PC-3 (cell line): ENCODE results near the gene FRMPD4. TPM values are rescaled to one million over a fixed set of nuclear protein-coding genes. Genes with fewer than 3 reads are reported as not detected.

Source experiments
- ATAC-seq: fragments of 200-7000 bp; cut with Tn5 transposase; 2 replicates; pipeline ENCODE4 v1.9.1; 2020; ENCODE audit warnings: mild to moderate bottlenecking, moderate library complexity
- BruUV-seq: library from RNA; stranded (reverse); fragments of 400-500 nt; replicated peaks from 2 replicates; lab custom pipeline; 2021; lab: Mats Ljungman, UMichigan
- CTCF ChIA-PET: fragments of 300-600 bp; sonication (Branson Sonifier 250); formaldehyde crosslinking; loops from one replicate; lab custom pipeline; 2022; ENCODE audit warnings: antibody characterized with exemption; lab: Charles Lee
- POLR2A ChIA-PET: fragments of 300-600 bp; sonication (Branson Sonifier 250); formaldehyde crosslinking; loops from one replicate; lab custom pipeline; 2022; ENCODE audit warnings: antibody characterized with exemption; ENCODE audit not compliant: unreplicated experiment; lab: Charles Lee
- DNase-seq: peaks from one replicate; pipeline ENCODE4 v3.0.0-alpha.2; 2015
- H2AFZ ChIP-seq: fragments of 300-600 bp; sonication (generic); 2 replicates; pipeline ENCODE4 v1.6.0; 2016; ENCODE audit warnings: antibody characterized with exemption, low read length
- H3F3A ChIP-seq: fragments of 300-600 bp; sonication (generic); one replicate; pipeline ENCODE4 v1.6.0; 2017; ENCODE audit warnings: antibody characterized with exemption, low read length, control low read depth, mild to moderate bottlenecking; ENCODE audit not compliant: unreplicated experiment
- H3K27ac ChIP-seq: fragments of 300-600 bp; sonication (generic); 2 replicates; pipeline ENCODE4 v1.5.1; 2016; ENCODE audit warnings: mild to moderate bottlenecking, low read length
- H3K27me3 ChIP-seq: fragments of 300-600 bp; sonication (generic); 2 replicates; pipeline ENCODE4 v1.6.1; 2016; ENCODE audit warnings: low read length, mixed read lengths
- H3K36me3 ChIP-seq: fragments of 300-600 bp; sonication (generic); 2 replicates; pipeline ENCODE4 v1.6.1; 2016; ENCODE audit warnings: low read depth, mixed run types, low read length, mixed read lengths
- H3K4me1 ChIP-seq: fragments of 300-600 bp; sonication (generic); 2 replicates; pipeline ENCODE4 v1.5.1; 2016; ENCODE audit warnings: low read length; ENCODE audit not compliant: insufficient read depth
- H3K4me2 ChIP-seq: fragments of 300-600 bp; sonication (generic); 2 replicates; pipeline ENCODE4 v1.6.0; 2016; ENCODE audit warnings: low read length
- H3K4me3 ChIP-seq: fragments of 300-600 bp; sonication (generic); 2 replicates; pipeline ENCODE4 v1.5.1; 2016; ENCODE audit warnings: mild to moderate bottlenecking, low read length, mixed read lengths
- H3K79me2 ChIP-seq: fragments of 300-600 bp; sonication (generic); 2 replicates; pipeline ENCODE4 v1.6.1; 2017; ENCODE audit warnings: low read length, mixed read lengths
- H3K9ac ChIP-seq: fragments of 300-600 bp; sonication (generic); 2 replicates; pipeline ENCODE4 v1.6.0; 2016; ENCODE audit warnings: mild to moderate bottlenecking, low read length
- H3K9me2 ChIP-seq: fragments of 300-600 bp; sonication (generic); replicated peaks from 2 replicates; pipeline ENCODE4 v1.6.1; 2016; ENCODE audit warnings: mixed run types, low read length, mixed read lengths
- H3K9me3 ChIP-seq: fragments of 300-600 bp; sonication (generic); 2 replicates; pipeline ENCODE4 v1.6.1; 2016; ENCODE audit warnings: low read length, mixed read lengths
- H4K20me1 ChIP-seq: fragments of 300-600 bp; sonication (generic); 2 replicates; pipeline ENCODE4 v1.6.1; 2016; ENCODE audit warnings: low read length, mixed read lengths
- CTCF ChIP-seq: fragments of 300-600 bp; sonication (generic); conservative IDR thresholded peaks from 2 replicates; pipeline ENCODE4 v1.5.1; 2017; ENCODE audit warnings: antibody characterized with exemption, low read depth, mild to moderate bottlenecking, low read length
- EZH2 ChIP-seq: fragments of 300-600 bp; sonication (generic); IDR thresholded peaks from one replicate; pipeline ENCODE4 v1.6.1; 2017; ENCODE audit warnings: antibody characterized with exemption, mild to moderate bottlenecking, low read length; ENCODE audit not compliant: unreplicated experiment
- EZH2phosphoT487 ChIP-seq: fragments of 300-600 bp; sonication (generic); IDR thresholded peaks from 2 replicates; pipeline ENCODE4 v1.6.1; 2018; ENCODE audit warnings: mild to moderate bottlenecking, antibody characterized with exemption, low read length, borderline replicate concordance
- intact Hi-C: fragments of 100-400 bp; cut with micrococcal nuclease; formaldehyde crosslinking; loops from 2 replicates; pipeline ENCODE4 v1.9.0; 2023
- total RNA-seq: library from RNA; depleted of rRNA; stranded (reverse); fragments of >200 nt; gene quantifications from 2 replicates; pipeline ENCODE4 v1.2.3, GENCODE V29; 2014

Gene FRMPD4
- total RNA-seq, 1 experiment from 2014 or later: 0.15 TPM

DNA sequence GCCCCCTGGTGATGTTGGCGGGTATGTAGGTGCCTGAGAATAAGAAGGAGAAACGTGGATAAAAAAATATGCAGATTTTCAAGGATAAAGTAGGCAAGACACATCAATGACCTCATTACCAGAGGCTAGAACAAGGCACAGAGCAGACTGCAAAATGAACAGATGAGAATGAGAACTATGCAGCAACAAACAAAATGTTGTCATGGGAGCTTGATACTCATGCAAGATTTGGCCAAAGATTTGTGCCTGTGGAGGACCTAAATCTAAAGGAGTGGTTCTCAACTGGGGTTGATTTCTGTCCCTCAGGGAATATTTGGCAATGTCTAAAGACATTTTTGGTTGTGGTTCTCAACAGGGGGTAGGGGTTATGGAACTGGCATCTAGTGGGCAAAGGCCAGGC, 177.3 kb downstream of the FRMPD4 start:
- H3K9me3 ChIP-seq: no peaks in the 10 kb centered on the region
- TF ChIP-seq CTCF (no peak), EZH2phosphoT487 (no peak), EZH2 (no peak)
- H3K9ac ChIP-seq: no peak overlapping the region
- no peak for ATAC-seq
- H3K9me2 ChIP-seq: no peaks in the 10 kb centered on the region
- no peak overlapping the region for H2AFZ ChIP-seq
- no peaks in the 10 kb centered on the region for H4K20me1 ChIP-seq
- no peak overlapping the region for H3K4me3 ChIP-seq
- no peak for DNase-seq
- no peaks in the 10 kb centered on the region for H3F3A ChIP-seq
- no peaks in the 10 kb centered on the region for H3K79me2 ChIP-seq
- peaks cover 8% of the 10 kb centered on the region for H3K4me1 ChIP-seq
- no TSS peak for BruUV-seq
- H3K4me2 ChIP-seq: no peak overlapping the region
- no peaks in the 10 kb centered on the region for H3K27me3 ChIP-seq
- no peaks in the 10 kb centered on the region for H3K36me3 ChIP-seq
- no peak overlapping the region for H3K27ac ChIP-seq
- CTCF ChIA-PET: no interaction called here
- intact Hi-C loops: loop anchor here (10.0 kb wide), 1 partner anchor 389 kb away; no protein-coding TSS in a partner anchor
- POLR2A ChIA-PET: no interaction called here

DNA sequence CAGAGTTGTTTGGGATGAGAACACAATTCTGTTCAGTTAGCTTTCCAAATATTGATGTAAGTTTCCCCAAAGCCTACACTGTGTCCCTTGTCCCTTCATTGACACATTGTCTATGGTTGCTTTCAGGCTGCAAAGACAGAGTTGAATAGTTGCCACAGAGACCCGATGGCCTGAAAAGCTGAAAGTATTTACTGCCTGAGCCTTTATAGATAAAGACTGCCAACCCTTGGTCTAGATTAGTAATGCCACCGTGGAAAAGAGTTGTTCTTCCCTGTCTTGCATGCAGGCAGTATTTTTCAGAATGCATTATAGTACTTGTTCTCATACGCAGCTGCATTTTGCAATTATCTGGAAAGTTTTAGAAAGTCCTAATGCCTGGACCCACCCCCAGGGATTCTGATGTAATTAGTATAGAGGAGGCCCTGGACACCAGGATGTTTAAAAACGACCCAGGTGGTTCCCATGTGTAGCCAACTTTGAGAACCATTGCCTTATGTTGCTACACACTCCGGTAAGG, 180.8 kb downstream of the FRMPD4 start:
- Histone ChIP-seq H3K27ac (no peak overlapping the region), H2AFZ (no peak overlapping the region), H4K20me1 (no peaks in the 10 kb centered on the region), H3K79me2 (no peaks in the 10 kb centered on the region), H3K9me2 (no peaks in the 10 kb centered on the region), H3K9me3 (no peaks in the 10 kb centered on the region), H3K4me1 (peaks cover 3% of the 10 kb centered on the region; the same call in 1 of the 2 replicates), H3K27me3 (no peaks in the 10 kb centered on the region), H3K4me3 (no peak overlapping the region), H3K4me2 (no peak overlapping the region), H3F3A (no peaks in the 10 kb centered on the region), H3K36me3 (no peaks in the 10 kb centered on the region), H3K9ac (no peak overlapping the region)
- BruUV-seq: no TSS peak
- ATAC-seq: peak; percentile 51
- CTCF ChIA-PET: no interaction called here
- TF ChIP-seq CTCF: peak; percentile 50
- TF ChIP-seq EZH2: no peak
- intact Hi-C loops: loop anchor here (1.0 to 10.0 kb wide), 2 partner anchors 239 to 386 kb away; no protein-coding TSS in a partner anchor
- POLR2A ChIA-PET: no interaction called here
- DNase-seq: peak; percentile 32

DNA sequence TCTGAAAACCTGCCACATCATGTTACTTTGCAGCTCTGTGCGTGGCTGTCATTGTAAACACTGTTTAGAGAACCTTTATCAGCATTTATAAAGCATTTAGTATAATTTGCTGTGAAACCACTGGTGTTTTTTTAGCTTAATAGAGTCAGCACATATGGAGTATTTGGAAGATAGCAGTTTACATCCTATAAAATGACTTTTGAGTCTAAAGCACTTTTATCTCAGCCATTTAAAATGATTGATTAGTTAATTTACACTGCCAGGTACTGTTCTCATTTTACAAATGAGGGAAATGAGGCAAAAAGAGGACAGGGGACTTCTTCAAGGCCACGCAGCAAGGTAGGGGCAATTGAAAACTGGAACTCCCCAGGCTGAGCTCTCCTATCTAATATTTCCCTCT, 181.7 kb downstream of the FRMPD4 start:
- no peak overlapping the region for H3K4me2 ChIP-seq
- no peak overlapping the region for H3K4me3 ChIP-seq
- no peak for ATAC-seq
- DNase-seq: no peak
- TF ChIP-seq EZH2phosphoT487 (no peak), CTCF (no peak), EZH2 (no peak)
- H3K9me3 ChIP-seq: no peaks in the 10 kb centered on the region
- no peak overlapping the region for H3K9ac ChIP-seq
- no peaks in the 10 kb centered on the region for H3K79me2 ChIP-seq
- ChIA-PET CTCF (no interaction called here), POLR2A (no interaction called here)
- no peak overlapping the region for H3K27ac ChIP-seq
- H4K20me1 ChIP-seq: no peaks in the 10 kb centered on the region
- no TSS peak for BruUV-seq
- H3K9me2 ChIP-seq: no peaks in the 10 kb centered on the region
- peaks cover 3% of the 10 kb centered on the region; the same call in 1 of the 2 replicates for H3K4me1 ChIP-seq
- intact Hi-C loops: loop anchor here (1.0 to 10.0 kb wide), 2 partner anchors 240 to 385 kb away; no protein-coding TSS in a partner anchor
- no peaks in the 10 kb centered on the region for H3F3A ChIP-seq
- no peaks in the 10 kb centered on the region for H3K36me3 ChIP-seq
- H3K27me3 ChIP-seq: no peaks in the 10 kb centered on the region
- H2AFZ ChIP-seq: no peak overlapping the region
